Naive B cell (primary cell): ENCODE measurements around the gene DNAAF9. TPM values are rescaled to one million over a fixed set of nuclear protein-coding genes. Genes with fewer than 3 reads are reported as not detected.

Experiments
- ATAC-seq, 2 donors: fragments of 150-1000 bp; cut with Tn5 transposase; 2 replicates each; pipeline ENCODE4 v1.10.0; 2021; ENCODE audit warnings: low read depth in 2 of 2, mild to moderate bottlenecking in 2 of 2, moderate library complexity in 2 of 2
- DNase-seq: peaks from one replicate; pipeline ENCODE4 v3.0.0; 2022
- H3K27ac Mint-ChIP-seq, 6 donors: one replicate each; pipeline ENCODE4 v1.8.0; 2020 to 2022; ENCODE audit warnings: mild to moderate bottlenecking in 6 of 6, mixed read lengths in 6 of 6, moderate library complexity in 5 of 6, inconsistent platforms in 2 of 6
- H3K27me3 Mint-ChIP-seq, 3 donors: one replicate each; pipeline ENCODE4 v1.8.0; 2021 to 2022; ENCODE audit warnings: mixed read lengths in 3 of 3, mild to moderate bottlenecking in 1 of 3
- H3K36me3 Mint-ChIP-seq, 2 donors: one replicate each; pipeline ENCODE4 v1.8.0; 2020 to 2022; ENCODE audit warnings: mixed read lengths in 2 of 2, inconsistent platforms in 1 of 2, mild to moderate bottlenecking in 1 of 2
- H3K4me1 Mint-ChIP-seq, 3 donors: one replicate each; pipeline ENCODE4 v1.8.0; 2020 to 2022; ENCODE audit warnings: mixed read lengths in 3 of 3, inconsistent platforms in 1 of 3, mild to moderate bottlenecking in 1 of 3, moderate library complexity in 1 of 3
- H3K4me3 Mint-ChIP-seq, 8 donors: one replicate each; pipeline ENCODE4 v1.8.0; 2020 to 2022; ENCODE audit warnings: mild to moderate bottlenecking in 8 of 8, mixed read lengths in 8 of 8, moderate library complexity in 8 of 8, inconsistent platforms in 2 of 8
- H3K9me3 Mint-ChIP-seq, 7 donors: one replicate each; pipeline ENCODE4 v1.8.0; 2020 to 2022; ENCODE audit warnings: mixed read lengths in 7 of 7, mild to moderate bottlenecking in 5 of 7, inconsistent platforms in 2 of 7, moderate library complexity in 1 of 7
- polyA plus RNA-seq, 6 donors: library from polyadenylated mRNA; unstranded; fragments of 300-500 nt; fragmentation: Illumina TruSeq; gene quantifications; one replicate each; pipeline ENCODE4 v1.2.3, GENCODE V29; 2021; ENCODE audit warnings: low read depth in 6 of 6

Gene DNAAF9
- polyA plus RNA-seq, 6 donors from 2014 or later, result 1.2 to 3.0 (median 1.4) TPM

GRCh38 chr20:3406481-3407039 lies 909 bp downstream of the DNAAF9 start:
- Mint-ChIP-seq H3K4me3 (peak overlapping the region; percentile 89 to 99 (median 96)), H3K9me3 (no peaks in the 10 kb centered on the region), H3K36me3 (no peaks in the 10 kb centered on the region), H3K27ac (peak overlapping the region; percentile 46 to 97 (median 95)), H3K27me3 (no peaks in the 10 kb centered on the region), H3K4me1 (peaks cover 19 to 33% (median 27%) of the 10 kb centered on the region in 3 donors)
- ATAC-seq, result peak; percentile 11 to 15
- DNase-seq, result peak; percentile 12

- no peaks in the 10 kb centered on the region for H3K27me3 Mint-ChIP-seq
- no peak for ATAC-seq
- peak overlapping the region; percentile 45 to 99 (median 94) for H3K4me3 Mint-ChIP-seq
- peaks cover 19 to 33% (median 27%) of the 10 kb centered on the region in 3 donors for H3K4me1 Mint-ChIP-seq
- DNase-seq, result no peak
- H3K36me3 Mint-ChIP-seq, result no peaks in the 10 kb centered on the region
- no peaks in the 10 kb centered on the region for H3K9me3 Mint-ChIP-seq
- H3K27ac Mint-ChIP-seq, result peak overlapping the region in 2 of 6 donors; percentile 46 to 57
These were observed 1.6 kb downstream of the DNAAF9 start for GRCh38 chr20:3405696-3406358.

- H3K36me3 Mint-ChIP-seq, result no peaks in the 10 kb centered on the region
- DNase-seq (no peak), ATAC-seq (no peak)
- H3K4me1 Mint-ChIP-seq, result peaks cover 19 to 33% (median 27%) of the 10 kb centered on the region in 3 donors
- H3K27ac Mint-ChIP-seq, result no peak overlapping the region
- no peaks in the 10 kb centered on the region for H3K27me3 Mint-ChIP-seq
- no peaks in the 10 kb centered on the region for H3K9me3 Mint-ChIP-seq
- H3K4me3 Mint-ChIP-seq, result peak overlapping the region in 3 of 8 donors; percentile 29 to 99 (median 45)
These were observed 2.3 kb downstream of the DNAAF9 start for GRCh38 chr20:3405139-3405538.

DNA sequence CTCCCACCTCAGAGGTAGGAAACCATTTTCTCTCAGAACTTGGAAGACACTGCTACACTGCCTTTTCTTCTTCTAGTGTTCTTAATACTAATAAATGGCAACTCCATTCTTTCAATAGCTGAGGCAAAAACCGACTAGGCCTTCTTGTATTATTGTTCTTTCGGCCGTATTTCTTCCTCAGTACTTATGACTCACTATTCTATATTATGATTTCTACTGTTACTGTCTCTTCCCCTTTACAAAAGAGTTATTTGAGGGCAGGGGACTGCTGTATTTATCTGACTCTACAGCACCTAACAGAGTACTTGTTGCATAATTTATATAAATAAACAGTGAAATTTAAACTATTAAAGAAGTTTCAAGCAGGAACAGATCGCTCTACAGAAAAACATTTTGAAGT lies 3.1 kb downstream of the DNAAF9 start:
- peaks cover 19 to 31% (median 27%) of the 10 kb centered on the region in 3 donors for H3K4me1 Mint-ChIP-seq
- DNase-seq, result no peak
- H3K27ac Mint-ChIP-seq, result no peak overlapping the region
- H3K27me3 Mint-ChIP-seq, result no peaks in the 10 kb centered on the region
- H3K36me3 Mint-ChIP-seq, result no peaks in the 10 kb centered on the region
- no peak overlapping the region for H3K4me3 Mint-ChIP-seq
- H3K9me3 Mint-ChIP-seq, result no peaks in the 10 kb centered on the region
- ATAC-seq, result no peak

DNA sequence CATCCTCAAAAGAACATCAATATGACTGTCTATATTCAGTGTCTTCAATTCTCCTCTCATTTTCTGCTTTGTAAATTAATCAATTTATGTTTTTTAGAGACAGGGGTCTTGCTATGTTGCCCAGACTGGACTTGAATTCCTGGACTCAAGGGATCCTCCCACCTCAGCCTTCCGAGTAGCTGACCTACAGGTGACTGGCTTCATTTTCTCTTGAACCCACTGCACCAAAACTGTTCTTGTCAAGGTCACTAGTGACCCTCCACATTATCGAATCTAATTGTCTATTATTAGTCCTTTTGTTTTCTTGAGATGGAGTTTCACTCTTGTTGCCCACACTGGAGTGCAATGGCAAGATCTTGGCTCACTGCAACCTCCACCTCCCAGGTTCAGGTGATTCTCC lies 3.7 kb downstream of the DNAAF9 start:
- ATAC-seq (no peak), DNase-seq (no peak)
- H3K4me1 Mint-ChIP-seq, result peaks cover 18 to 25% (median 20%) of the 10 kb centered on the region in 3 donors
- H3K4me3 Mint-ChIP-seq, result no peak overlapping the region
- no peaks in the 10 kb centered on the region for H3K36me3 Mint-ChIP-seq
- H3K27me3 Mint-ChIP-seq, result no peaks in the 10 kb centered on the region
- H3K9me3 Mint-ChIP-seq, result no peaks in the 10 kb centered on the region
- H3K27ac Mint-ChIP-seq, result no peak overlapping the region

GRCh38 chr20:3402453-3402852 lies 5.0 kb downstream of the DNAAF9 start:
- Mint-ChIP-seq H3K9me3 (no peaks in the 10 kb centered on the region), H3K4me3 (no peak overlapping the region), H3K27ac (peak overlapping the region in 1 of 6 donors; percentile 30), H3K36me3 (no peaks in the 10 kb centered on the region), H3K27me3 (no peaks in the 10 kb centered on the region), H3K4me1 (peaks cover 10 to 16% (median 15%) of the 10 kb centered on the region in 3 donors)
- ATAC-seq (no peak), DNase-seq (no peak)

- Mint-ChIP-seq H3K4me1 (peaks cover 0 to 11% (median 5%) of the 10 kb centered on the region in 3 donors), H3K9me3 (peaks cover 0 to 10% (median 6%) of the 10 kb centered on the region in 7 donors), H3K4me3 (no peak overlapping the region), H3K27me3 (no peaks in the 10 kb centered on the region), H3K27ac (no peak overlapping the region), H3K36me3 (peaks cover 0 to 12% of the 10 kb centered on the region in 2 donors)
- ATAC-seq (no peak), DNase-seq (no peak)
These were observed 7.0 kb downstream of the DNAAF9 start for GRCh38 chr20:3400260-3401155.

- H3K27ac Mint-ChIP-seq, result no peak overlapping the region
- no peak for ATAC-seq
- H3K4me3 Mint-ChIP-seq, result no peak overlapping the region
- DNase-seq, result no peak
- peaks cover 0 to 12% of the 10 kb centered on the region in 2 donors for H3K36me3 Mint-ChIP-seq
- H3K27me3 Mint-ChIP-seq, result no peaks in the 10 kb centered on the region
- H3K4me1 Mint-ChIP-seq, result peaks cover 0 to 11% (median 5%) of the 10 kb centered on the region in 3 donors
- peaks cover 0 to 10% (median 6%) of the 10 kb centered on the region in 7 donors for H3K9me3 Mint-ChIP-seq
These were observed 8.7 kb downstream of the DNAAF9 start for GRCh38 chr20:3398681-3399252.

DNA sequence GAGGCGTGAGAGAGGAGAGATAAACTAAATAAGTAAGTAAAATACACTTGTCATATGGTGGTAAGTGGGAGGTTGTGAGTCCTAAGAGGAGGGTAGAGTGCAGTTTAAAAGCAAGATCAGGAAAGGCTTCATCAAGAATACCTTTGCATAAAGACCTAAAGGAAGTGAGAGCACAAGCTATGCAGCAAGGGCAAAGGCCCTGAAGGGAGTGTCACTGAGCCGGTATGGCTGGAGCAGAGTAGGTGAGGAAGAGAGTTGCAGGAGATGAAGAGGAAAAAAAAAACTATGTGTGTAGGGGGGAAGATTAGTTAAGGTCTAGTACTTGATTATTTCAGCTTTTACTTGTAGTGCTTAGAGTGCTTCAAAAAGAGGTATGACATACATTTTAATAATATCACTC lies 11.0 kb downstream of the DNAAF9 start:
- Mint-ChIP-seq H3K4me1 (peaks cover 0 to 6% (median 0%) of the 10 kb centered on the region in 3 donors), H3K4me3 (peak overlapping the region in 1 of 8 donors; percentile 16), H3K9me3 (peaks cover 0 to 10% (median 6%) of the 10 kb centered on the region in 7 donors), H3K36me3 (peaks cover 0 to 12% of the 10 kb centered on the region in 2 donors), H3K27ac (no peak overlapping the region), H3K27me3 (no peaks in the 10 kb centered on the region)
- no peak for ATAC-seq
- DNase-seq, result no peak

- H3K27ac Mint-ChIP-seq, result no peak overlapping the region
- H3K9me3 Mint-ChIP-seq, result peaks cover 0 to 11% (median 9%) of the 10 kb centered on the region in 7 donors
- no peaks in the 10 kb centered on the region for H3K27me3 Mint-ChIP-seq
- H3K4me3 Mint-ChIP-seq, result no peak overlapping the region
- H3K36me3 Mint-ChIP-seq, result peaks cover 0 to 19% of the 10 kb centered on the region in 2 donors
- no peak for DNase-seq
- peaks cover 0 to 6% (median 4%) of the 10 kb centered on the region in 3 donors for H3K4me1 Mint-ChIP-seq
- no peak for ATAC-seq
These were observed 14.7 kb downstream of the DNAAF9 start for GRCh38 chr20:3392756-3393155.

GRCh38 chr20:3390759-3391425 lies 16.6 kb downstream of the DNAAF9 start:
- Mint-ChIP-seq H3K4me1 (peaks cover 0 to 4% (median 0%) of the 10 kb centered on the region in 3 donors), H3K4me3 (no peak overlapping the region), H3K9me3 (peaks cover 0 to 7% (median 1%) of the 10 kb centered on the region in 7 donors), H3K27me3 (no peaks in the 10 kb centered on the region), H3K36me3 (peaks cover 7 to 10% of the 10 kb centered on the region in 2 donors), H3K27ac (no peak overlapping the region)
- ATAC-seq (no peak), DNase-seq (no peak)

DNA sequence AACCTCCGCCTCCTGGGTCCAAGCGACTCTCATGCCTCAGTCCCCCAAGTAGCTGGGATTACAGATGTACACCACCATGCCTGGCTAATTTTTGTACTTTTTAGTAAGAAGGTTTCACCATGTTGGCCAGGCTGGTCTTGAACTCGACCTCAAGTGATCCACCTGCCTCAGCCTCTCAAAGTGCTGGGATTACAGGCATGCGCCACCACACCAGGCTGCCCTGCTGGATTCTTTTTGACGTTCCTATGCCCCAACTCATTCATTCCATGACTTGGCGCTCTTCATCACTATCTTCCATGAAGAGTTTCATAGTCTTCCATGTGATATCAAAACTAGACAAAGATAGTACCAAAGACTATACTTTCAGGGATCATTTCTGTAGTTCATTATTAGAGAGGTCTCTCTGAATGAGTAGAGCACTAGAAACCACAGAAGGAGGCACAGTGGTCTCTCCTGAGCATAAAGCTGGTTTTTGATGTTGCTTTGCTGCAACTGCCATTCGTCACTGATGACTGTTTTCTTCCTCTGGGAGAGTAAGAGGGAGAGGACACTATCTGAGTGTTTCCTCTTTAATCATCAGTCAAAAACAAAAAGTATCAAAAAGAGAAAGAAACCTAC lies 23.5 kb downstream of the DNAAF9 start:
- Mint-ChIP-seq H3K4me1 (peaks cover 0 to 8% (median 8%) of the 10 kb centered on the region in 3 donors), H3K4me3 (no peak overlapping the region), H3K27ac (no peak overlapping the region), H3K9me3 (peaks cover 0 to 5% (median 0%) of the 10 kb centered on the region in 7 donors), H3K27me3 (no peaks in the 10 kb centered on the region), H3K36me3 (peaks cover 11 to 17% of the 10 kb centered on the region in 2 donors)
- no peak for DNase-seq
- ATAC-seq, result no peak
